HG02759 (cell line): ENCODE data around the gene OCA2.
"Not testable (repeated sequence)": the region's sequence is repeated elsewhere in the genome, so short reads cannot be mapped to it uniquely, and the experiment has no call there.

ENCODE experiments used
- ATAC-seq: cut with Tn5 transposase; IDR thresholded peaks from one replicate; pipeline ENCODE4 v1.9.1; 2021; ENCODE audit warnings: mild to moderate bottlenecking, moderate library complexity; ENCODE audit not compliant: unreplicated experiment

Gene OCA2

DNA sequence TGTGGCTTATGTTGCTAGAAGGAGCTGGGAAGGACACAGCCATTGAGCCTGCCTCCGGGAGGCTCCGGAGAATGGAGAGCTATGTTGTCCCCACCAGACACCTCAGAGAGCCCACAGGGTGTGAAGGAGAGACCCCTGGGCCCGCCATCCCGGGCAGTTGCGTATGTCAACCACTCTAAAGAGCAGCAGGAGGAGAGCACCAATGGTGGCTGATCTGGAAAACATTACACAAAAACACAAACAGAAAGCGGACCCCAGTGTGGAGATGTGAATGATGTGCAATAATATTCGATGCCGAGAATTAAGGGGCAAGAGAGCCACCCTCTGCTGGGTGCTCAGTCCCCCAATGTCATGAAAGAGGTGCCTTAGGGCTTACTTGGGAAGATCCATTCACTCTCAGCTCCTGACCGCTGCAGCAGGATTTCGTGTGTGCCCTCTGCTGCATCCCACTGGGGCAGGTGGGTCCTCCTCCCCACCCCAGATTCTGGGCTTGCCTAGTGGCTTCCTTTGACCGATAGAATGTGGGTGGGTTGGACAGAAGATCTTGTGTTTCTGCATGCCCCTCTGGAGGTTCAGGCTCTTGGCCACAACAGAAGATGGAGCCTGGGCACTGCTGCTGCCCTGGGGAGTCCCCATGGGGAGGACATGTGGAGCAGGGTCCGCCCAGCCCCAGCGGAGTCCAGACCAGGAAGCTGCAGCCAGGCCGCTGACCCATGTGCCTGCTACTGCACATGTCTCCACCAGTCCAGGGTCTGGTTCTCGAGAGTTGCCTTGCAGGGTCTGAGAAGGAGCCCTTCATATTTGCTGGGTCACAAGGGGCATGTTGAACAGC is 245.3 kb downstream of the OCA2 start:
- ATAC-seq: no peak

DNA sequence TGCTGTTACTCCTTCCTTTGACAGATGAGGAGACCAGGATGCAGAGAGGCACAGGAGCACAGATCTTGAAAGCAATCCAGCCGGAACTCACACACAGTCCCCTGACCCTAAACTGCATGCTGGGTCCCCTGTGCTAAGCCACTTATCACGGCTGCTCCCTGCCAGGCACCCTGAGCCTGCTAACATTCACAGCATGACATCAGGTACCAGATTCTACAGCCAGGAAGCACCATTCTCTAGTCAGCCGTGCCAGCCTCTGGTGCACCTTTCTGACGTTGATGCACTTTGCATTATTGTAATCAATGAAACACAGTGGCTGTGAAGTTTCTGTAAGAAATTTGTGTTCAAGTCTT is 247.3 kb downstream of the OCA2 start:
- ATAC-seq: no peak

DNA sequence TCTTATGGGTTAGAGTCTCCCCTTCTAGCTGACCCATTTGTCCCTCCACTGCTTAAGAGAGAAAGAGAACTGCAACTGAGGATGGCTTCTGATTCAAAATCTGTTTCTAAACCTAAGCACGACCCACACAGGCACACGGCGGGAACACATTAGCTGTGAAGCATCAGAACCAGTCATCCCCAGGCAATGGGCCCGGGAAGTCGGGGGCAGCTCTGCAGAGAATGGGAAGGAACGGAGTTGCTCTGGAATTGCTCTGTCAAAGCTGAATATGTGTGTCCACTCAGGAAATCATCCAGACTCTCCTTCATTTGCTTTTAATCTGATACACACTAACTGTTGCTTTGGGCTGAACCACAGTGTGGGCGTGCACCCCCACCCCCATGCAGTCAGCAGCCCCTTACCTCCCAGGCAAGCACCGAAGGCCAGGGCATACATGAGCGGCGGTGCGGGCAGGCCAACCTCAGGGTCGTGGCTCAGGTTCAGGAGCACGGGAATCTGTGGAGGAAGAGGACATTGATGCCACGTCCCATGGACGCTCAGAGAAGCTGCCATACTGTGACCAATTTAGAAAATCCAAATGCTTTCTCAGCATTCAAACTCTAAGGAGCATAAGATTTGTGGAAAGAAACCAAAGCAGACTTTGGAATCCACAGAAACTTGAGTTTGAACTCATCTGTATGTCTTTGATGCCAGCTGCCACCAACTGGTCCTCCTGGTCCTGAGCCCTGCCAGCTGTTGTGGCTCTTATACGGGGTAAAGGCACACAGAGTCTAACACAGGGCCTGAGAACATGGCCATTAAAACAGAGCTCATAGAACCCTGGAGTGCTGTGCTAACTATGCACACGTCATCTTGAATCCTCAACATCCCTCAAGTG is 247.9 kb downstream of the OCA2 start:
- no peak for ATAC-seq

DNA sequence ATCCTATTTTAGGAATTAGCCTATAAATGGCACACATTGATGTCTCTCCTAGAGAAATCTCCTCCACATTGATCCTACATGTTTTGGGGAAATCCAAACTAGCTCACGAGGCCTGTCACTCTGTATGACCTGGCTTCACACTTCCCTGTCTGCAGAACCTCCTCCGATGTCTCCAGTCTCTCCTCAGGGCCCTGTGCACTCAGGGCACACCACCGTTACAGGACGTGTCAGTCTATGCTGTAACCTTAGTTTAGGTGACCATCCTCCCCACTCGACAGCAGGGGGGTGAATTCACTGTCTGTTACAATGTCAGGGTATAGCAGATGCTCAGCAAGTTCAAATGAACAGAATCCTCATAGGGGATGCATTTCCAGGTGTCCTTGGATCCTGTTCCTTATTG is 249.1 kb downstream of the OCA2 start:
- no peak for ATAC-seq

DNA sequence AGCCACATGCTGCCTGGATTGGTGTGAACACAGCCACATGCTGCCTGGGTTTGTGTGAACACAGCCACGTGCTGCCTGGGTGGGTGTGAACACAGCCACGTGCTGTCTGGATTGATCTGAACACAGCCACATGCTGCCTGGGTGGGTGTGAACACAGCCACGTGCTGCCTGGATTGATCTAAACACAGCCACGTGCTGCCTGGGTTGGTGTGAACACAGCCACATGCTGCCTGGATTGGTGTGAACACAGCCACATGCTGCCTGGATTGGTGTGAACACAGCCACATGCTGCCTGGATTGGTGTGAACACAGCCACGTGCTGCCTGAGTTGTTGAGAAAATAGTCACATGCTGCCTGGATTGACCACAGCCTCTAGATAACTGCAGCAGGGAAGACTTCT is 250.2 kb downstream of the OCA2 start:
- not testable (repeated sequence) for ATAC-seq

DNA sequence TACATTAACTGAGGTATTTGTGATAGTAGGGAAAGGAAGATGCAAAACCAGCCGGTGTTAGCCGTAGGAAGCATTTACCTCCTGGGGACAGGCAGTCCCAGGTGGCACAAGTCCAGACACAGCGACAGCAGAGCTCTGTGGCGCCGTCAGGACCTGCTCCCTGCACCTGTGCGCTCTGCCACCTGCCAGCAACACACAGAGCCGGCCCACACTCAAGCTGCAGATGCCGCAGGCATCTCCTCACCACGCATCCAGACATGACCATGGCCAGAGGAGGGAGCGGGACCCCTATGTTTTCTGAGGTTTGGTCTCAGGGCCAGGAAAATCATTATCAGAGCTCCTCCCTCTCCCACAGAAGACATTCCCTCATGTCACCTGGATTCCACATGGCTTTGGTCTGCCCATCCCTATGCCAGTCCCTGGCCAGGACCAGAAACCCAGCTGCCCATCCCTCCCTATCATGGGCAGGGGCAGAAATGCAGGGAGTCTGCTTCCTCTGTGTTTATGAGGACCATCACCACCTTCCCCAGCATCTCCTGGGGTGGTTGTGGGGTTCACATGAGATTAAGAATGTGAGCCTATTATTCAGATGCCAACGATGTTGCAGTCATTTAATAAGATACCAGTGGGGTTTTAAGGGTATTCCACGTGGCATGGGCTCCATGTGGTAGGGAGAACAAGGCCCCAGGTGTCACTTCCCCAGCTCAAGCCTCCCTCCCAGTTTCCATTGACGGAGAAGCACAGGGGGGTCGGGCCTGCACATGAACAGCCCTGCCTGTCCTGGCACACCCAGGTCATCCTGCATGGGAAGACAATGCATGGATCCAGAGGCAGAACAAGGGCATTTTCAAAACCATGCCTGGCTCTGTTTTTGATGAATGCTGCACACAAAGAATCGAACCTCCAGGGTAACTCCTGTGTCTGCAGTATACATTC is 251.1 kb downstream of the OCA2 start:
- ATAC-seq: no peak

DNA sequence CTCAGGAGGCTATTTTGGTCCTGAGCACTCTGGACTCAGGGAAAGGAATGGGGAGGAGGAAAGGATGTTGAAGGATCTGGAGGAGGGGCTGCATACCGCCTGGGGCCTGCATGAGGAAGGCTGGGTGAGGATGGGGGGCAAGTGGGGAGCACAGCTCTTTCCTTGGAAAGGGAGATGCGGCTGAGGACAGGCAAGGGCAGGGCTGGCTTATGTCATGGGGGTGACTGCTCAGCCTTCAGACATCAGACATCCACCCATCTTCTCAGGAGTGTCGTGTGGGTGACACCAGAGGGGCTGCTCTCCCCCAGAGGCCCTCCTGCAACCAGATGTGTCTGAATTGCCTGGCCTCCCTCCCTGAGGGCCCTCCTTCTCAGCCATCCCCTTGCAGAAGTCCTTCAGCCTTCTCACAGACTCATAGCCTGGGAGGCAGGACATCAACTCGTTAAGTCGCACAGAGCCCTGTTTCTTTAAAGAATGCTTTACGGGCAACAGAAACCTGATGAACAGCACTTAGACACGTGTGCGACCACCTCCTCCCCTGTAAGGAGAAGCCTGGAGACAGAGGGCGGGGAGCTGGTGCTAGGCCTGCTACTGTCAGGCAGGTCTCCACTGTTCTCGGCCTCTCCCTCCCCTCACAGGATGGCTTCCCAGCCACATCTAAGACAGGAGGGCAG is 252.3 kb downstream of the OCA2 start:
- ATAC-seq: no peak

DNA sequence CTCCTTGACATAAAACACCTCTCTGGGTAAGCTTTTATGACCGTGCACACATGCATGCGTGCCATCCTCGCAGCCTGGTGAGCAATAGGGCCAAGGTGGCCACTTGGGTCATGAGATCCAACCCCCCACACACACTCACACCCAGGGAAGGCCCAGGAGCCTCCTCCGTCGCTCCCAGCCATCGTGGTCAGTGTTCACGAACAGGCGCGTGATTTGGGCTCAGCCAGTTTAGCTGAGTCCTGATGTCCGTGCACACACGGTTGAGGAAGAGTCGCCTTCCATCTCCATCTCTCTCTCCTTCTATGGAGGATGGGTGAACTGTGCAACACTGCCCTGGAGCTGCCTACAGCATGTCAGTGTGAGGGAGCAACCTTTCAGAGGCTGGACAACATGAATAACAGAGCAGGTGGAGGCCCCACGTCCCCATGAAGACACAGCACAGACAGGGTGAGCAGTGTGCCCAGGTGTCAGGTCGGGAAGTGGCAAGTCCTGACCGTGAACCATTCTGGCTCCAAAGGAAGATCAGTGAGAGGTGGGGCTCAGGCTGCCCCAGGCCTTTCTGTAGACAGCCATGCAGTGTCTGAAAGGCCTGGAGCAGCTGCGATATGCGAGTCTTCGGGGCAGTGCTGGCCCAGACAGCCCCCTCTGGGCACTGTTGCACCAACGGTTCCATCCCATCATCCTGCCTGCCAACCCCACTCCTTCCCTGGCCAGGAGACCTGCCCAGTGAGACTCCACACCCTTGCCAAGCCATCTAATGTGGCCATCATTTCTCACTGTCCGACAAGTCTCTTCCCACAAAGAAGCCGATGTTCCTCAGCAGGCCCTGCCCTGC is 253.4 kb downstream of the OCA2 start:
- no peak for ATAC-seq

DNA sequence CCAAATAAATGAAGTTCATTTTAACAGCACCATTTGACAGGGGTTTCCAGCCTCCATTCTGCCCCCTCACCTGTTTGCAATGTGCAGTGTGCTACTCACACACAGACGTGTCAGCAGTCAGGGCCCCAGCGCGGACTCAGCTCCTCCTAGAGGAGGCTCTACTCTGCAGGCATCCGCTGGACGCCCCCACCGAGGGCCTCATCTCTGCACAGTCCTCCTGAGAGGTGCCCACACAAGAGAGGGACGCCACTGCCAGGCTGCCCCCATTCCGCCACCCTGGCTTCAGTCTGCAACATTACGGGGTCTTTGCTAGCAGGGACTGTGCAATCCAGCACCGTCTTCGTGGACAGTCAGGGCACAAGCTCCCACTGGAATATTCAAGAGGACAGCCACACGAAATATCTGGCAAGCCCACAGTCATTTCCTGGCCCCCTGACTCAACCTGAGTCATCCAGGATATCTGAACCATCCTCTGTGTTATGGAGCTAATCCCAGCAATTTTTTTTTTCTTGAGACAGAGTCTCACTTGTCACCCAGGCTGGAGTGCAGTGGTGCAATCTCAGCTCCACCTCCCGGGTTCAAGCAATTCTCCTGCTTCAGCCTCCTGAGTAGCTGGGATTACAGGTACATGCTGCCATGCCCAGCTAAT is 255.0 kb downstream of the OCA2 start:
- ATAC-seq: no peak

DNA sequence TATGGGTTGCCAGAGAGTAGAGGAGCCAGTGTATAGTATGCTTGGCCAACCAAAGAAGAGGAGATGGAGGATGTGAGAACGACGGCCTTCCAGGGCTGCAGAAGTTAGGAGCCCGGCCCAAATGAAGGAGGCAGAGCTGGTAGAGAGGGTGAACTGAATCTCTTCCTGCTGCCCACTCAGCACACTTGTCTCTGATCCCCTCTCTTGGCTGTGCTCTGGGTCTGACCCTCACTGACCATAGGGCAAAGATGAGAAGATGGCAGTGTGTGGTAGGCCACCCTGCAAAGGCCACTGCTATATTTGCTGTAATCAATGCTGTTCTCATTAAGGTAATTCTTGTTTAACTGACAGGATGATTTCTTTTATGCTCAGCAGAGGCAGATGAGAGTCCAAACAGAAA is 256.0 kb downstream of the OCA2 start:
- no peak for ATAC-seq

DNA sequence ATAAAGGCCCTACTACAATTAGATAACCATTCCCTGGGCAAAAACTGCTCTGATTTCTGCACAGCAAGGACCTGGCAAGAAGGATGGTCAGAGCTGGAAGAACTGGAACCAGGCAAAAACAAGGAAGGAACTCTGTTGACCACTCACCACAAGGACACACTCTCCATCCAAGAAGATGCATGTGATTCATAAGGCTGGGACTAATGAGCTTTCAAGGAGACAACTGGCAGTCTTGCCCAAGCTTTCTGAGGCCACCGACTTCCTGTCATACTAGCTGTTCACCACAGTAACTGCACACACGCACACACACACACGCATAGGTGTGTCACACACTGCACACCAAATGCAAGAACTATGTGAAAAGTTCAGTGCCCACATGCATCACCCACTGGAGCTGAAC is 256.6 kb downstream of the OCA2 start:
- ATAC-seq: no peak

DNA sequence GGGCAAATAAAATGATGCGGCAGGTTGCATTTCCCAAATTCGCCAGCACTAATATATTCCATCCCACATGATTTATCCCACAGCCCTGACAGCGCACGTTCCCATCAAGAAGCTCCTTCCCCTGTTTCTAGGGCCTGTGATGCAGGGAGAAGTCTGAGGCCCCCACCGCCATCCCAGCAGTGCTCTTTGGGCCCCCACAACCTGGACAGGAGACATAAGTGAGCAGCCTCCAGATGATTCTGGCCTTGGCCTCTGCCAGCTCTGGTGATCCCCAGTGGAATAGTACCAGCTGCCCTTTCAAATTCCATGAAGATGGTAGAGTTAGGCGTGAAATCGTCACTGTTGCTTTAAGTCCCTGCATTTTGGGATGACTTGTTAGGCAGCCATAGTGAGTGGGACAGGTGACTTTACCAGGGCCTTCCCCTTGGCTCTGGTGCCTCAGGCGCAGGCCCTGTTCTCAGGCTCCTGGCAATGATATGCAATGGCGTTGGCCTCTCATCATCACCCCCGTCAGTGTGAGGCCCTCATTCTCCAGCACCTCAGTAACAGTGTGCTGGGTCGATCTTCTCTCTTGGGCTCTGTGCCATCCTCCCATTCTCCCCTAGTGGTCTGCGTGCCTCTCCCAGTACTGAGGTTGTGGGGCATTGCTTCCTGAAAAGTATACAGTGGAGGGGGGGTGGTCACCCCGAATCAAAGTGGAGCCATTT is 263.7 kb downstream of the OCA2 start:
- no peak for ATAC-seq

DNA sequence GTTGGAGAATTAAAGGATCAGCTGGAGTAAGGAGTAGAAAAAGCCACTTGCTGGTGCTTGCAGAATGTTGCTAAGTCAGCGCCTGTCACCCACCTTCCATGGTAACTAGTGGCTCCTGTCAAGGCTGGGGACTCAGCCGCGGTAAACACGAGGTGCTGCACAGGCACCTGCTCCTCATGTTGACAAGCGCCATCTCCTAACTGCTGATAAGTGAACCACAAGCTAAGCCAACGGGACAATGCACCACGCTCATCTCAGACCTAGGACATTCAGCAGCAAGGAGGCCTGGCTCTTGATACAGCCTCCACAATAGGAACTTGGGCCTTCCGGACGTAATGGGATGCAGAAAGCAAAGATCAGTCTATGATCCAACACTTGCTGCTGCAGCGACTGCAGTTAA is 264.4 kb downstream of the OCA2 start:
- no peak for ATAC-seq

DNA sequence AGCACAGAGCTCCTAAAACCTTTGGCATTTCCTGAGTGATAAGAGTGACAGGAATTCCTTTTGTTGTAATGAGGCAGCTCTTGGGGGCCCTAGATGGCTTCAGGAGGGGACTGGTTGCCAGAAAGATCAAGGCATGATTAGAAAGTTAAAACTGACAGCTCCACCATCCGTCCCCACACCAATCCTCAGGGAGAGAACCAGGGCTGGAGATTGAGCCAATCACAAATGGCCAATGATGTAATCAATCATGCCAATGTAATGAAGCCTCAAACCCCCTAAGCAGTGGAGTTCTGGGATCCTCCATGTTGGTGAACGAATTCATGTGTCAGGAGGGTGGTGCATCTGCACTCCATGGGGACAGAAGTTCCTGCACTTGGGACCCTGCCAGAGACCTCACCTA is 265.1 kb downstream of the OCA2 start:
- no peak for ATAC-seq

DNA sequence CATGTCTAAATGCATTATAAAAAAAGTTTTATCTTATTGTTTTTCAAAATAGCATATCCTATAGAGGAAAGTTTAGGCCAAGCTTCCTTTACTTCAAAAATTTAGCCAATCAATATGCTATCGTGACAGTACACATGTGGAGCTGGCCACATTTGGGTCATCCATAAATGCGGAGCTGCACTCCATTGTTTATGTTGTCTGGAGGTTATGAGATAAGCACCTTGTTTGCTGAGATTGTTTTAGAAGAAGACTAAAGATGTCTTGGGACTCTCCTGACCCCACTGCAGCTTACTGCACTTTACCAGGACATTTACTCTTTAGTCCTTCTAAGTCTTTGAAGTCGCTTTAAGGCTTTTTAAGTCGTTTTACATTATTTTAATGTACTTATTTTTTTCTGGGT is 265.9 kb downstream of the OCA2 start:
- ATAC-seq: no peak

DNA sequence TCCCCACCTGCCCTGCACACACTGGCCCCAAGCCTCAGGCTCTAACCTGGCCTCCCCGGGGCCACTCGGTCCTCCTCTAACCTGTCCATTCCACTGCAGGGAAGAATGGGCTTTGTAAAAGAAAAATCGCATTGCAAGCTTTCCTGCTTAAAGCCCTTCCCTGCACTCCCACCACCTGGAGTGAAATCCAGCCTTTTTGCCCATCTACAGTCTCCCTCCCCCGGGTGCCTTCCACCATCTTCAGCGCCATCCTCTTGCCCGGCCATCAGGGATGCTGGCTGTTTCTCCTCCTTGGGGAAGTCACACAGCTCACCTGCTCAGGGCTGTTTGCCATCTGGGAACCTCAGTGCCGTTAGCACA is 266.9 kb downstream of the OCA2 start:
- no peak for ATAC-seq

DNA sequence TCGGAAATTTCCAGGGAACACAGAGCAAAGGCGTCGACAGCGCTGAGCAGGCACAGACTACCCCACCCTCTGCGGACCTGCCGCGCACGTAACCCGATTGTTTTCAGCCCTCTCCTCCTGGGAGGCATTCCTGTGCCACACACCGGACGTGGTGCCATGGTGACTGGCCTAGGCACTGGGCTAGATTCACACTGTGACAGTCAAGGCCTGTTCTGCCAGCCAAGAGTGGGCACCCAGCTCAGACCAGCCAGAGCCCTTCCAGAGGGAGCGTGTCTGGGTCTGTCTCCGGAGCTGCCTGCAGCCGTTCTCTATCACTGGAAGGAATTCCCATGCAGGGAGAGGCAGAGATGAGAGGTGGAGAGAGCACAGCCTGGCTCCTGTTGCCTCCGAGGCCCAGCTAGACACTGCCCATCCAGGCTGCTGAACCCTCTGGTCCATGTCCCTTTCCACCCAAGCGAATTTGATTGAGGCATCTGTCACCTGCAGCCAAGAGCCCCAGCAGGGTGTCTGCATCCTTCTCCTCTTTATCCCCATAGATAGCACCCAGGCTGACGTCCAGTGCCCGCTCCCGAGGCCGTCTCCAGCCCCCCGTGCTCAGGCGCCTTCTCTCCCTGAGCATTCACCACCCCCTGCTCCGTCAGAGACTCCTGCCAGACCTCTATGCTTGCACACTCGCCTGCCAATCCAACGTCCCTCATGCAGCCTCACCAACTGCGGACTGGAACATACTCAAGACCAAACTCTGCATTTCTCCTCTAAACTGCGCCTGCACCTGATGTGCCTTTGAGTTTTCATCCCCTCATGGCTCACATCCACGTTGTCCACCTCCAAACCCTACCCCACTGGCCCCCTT is 267.5 kb downstream of the OCA2 start:
- ATAC-seq: no peak

DNA sequence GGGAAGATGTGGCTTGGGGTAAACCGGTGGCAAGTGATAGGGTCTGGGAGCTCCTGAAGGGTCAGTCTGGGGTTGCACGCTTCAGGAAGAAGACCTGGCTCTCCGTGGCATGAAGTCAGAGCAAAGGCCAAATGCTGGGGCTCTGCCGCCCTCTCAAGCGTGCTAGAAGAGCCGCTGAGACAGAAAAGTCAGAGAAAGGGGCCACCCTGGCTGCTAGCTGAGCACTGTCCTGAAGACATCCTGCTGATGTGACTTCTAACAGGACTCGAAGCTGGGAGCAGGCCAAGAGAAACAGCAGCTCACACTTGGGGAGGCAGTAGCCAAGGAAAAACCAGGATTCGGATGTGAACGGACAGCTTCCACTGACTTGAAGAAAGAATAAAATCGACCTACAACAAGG is 270.4 kb downstream of the OCA2 start:
- no peak for ATAC-seq
